ENCODE results near the gene CIB4.

DNA sequence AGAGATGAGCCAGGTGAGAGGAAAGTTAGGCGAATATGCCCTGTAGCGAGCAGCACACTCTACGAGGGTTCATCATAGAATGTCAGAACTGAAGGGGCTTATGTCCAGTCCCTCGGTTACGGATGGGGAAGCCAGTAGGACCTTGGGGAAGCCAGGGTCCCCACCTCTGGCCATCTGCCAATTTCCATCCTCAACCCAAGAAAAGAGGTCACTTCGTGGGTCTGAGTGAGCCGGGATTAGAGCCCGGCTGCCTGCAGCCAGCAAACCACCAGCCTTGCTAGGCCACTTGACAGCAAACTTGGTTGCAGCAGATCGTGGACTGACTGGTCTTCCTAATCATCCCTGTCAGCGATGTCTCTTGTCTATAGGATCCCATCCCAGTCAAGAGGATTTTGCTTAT, 11.4 kb downstream of the CIB4 start:
- no peak for TF ChIP-seq ZFP3 (CRISPR knock-in tag; IDR thresholded peaks at IDR 0.05)
- TF ChIP-seq ESRRG (CRISPR knock-in tag; IDR thresholded peaks at IDR 0.05), result no peak
- TF ChIP-seq ARNTL (CRISPR knock-in tag; IDR thresholded peaks at IDR 0.05; ENCODE audit: borderline replicate concordance, low read depth), result no peak
- TF ChIP-seq, protein P1, sequence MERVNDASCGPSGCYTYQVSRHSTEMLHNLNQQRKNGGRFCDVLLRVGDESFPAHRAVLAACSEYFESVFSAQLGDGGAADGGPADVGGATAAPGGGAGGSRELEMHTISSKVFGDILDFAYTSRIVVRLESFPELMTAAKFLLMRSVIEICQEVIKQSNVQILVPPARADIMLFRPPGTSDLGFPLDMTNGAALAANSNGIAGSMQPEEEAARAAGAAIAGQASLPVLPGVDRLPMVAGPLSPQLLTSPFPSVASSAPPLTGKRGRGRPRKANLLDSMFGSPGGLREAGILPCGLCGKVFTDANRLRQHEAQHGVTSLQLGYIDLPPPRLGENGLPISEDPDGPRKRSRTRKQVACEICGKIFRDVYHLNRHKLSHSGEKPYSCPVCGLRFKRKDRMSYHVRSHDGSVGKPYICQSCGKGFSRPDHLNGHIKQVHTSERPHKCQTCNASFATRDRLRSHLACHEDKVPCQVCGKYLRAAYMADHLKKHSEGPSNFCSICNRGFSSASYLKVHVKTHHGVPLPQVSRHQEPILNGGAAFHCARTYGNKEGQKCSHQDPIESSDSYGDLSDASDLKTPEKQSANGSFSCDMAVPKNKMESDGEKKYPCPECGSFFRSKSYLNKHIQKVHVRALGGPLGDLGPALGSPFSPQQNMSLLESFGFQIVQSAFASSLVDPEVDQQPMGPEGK (CRISPR knock-in tag; IDR thresholded peaks at IDR 0.05; ENCODE audit: borderline replicate concordance), result no peak
- TF ChIP-seq RARB (CRISPR knock-in tag; IDR thresholded peaks at IDR 0.05), result no peak
- no peak for TF ChIP-seq ZNF8 (CRISPR knock-in tag; IDR thresholded peaks at IDR 0.05)
- no peak for TF ChIP-seq ISL1 (CRISPR knock-in tag; IDR thresholded peaks at IDR 0.05)
- no peak for TF ChIP-seq BACH2 (CRISPR knock-in tag; IDR thresholded peaks at IDR 0.05; ENCODE audit: borderline replicate concordance)
- no peak for TF ChIP-seq ZNF565 (CRISPR knock-in tag; conservative IDR thresholded peaks at IDR 0.05; ENCODE audit: low read depth)
- TF ChIP-seq OSR1 (CRISPR knock-in tag; IDR thresholded peaks at IDR 0.05), result no peak
- no peak for TF ChIP-seq GLIS3 (CRISPR knock-in tag; IDR thresholded peaks at IDR 0.05)
- TF ChIP-seq, protein P2, sequence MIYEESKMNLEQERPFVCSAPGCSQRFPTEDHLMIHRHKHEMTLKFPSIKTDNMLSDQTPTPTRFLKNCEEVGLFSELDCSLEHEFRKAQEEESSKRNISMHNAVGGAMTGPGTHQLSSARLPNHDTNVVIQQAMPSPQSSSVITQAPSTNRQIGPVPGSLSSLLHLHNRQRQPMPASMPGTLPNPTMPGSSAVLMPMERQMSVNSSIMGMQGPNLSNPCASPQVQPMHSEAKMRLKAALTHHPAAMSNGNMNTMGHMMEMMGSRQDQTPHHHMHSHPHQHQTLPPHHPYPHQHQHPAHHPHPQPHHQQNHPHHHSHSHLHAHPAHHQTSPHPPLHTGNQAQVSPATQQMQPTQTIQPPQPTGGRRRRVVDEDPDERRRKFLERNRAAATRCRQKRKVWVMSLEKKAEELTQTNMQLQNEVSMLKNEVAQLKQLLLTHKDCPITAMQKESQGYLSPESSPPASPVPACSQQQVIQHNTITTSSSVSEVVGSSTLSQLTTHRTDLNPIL (CRISPR knock-in tag; IDR thresholded peaks at IDR 0.05; ENCODE audit: low read depth), result no peak

Data from SK-N-SH treated with all-trans-retinoic acid at 6 μM for 48 hours (cell line).